Measurements from ENCODE around the gene SLC12A6.

Gene SLC12A6

DNA sequence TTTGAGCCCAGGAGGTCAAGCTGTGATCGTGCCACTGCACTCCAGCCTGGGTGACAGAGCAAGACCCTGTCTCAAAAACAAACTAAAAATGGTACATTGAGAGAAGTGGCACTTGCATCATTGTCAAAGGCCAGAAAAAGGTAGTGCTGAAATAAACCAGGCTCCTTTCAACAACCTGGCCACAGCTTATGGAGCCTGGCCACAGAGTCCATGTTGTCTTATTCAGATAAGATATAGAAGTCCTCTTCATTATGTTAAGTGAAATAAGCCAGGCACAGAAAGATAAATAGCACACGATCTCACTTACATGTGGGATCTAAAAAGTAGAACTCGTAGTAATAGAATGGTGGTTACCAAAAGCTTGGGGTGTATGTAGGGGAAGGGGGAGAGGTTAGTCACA lies 78.0 kb downstream of the SLC12A6 start:
- no peak for DNase-seq (ENCODE audit: low read depth)

- DNase-seq (ENCODE audit: low read depth), result no peak
These were observed 79.4 kb downstream of the SLC12A6 start for GRCh38 chr15:34258151-34258550.

- no peak for DNase-seq (ENCODE audit: low read depth)
These were observed 85.0 kb downstream of the SLC12A6 start for GRCh38 chr15:34252545-34252944.

DNA sequence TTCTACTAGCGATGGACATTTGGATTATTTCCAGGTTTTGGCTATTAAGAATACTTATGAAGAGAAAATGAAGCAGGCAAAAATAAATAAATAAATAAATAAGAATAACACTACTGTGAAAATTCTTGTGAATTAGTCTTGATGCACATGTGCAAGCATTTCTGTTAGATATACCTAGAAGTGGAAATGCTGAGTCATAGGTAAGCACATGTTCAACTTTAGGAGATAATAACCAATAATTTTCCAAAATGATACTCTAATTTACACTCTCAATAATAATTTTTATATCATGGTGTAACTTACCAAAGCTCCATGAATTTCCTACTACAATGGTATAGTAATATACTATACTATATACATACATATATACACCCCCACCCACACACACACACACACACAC lies 89.4 kb downstream of the SLC12A6 start:
- DNase-seq (ENCODE audit: low read depth), result no peak

DNA sequence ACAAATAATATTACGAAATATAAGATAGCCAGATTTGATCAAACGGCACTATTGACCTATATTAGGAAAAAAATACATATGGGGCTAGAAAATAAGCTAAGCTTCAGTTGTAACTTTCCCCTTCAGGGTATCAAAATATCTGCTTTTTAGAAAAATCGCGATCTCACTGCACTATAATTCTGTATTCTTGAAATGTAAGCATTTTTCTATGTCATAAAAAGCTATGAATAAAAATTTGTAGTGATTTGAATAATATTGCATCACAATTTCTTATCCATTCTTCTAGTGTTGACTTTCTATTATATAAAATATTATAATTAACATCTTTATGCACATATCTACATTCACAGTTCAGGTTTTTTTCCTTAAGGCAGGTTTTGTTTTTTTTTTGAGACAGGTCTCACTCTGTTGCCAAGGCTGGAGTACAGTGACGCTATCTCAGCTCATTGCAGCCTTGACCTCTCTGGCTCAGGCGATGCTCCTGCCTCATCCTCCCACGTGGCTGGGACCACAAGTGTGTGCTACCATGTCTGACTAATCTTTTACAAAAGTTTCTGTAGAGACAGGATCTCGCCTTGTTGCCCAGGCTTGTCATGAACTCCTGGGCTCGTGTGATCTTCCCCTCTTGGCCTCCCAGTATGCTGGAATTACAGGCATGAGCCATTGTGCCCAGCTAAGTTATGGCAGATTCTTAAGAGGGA lies 91.2 kb downstream of the SLC12A6 start:
- no peak for DNase-seq (ENCODE audit: low read depth)

- DNase-seq (ENCODE audit: low read depth), result no peak
These were observed 94.4 kb downstream of the SLC12A6 start for GRCh38 chr15:34243226-34243625.

- DNase-seq (ENCODE audit: low read depth), result no peak
These were observed 95.3 kb downstream of the SLC12A6 start for GRCh38 chr15:34242331-34242710.

DNA sequence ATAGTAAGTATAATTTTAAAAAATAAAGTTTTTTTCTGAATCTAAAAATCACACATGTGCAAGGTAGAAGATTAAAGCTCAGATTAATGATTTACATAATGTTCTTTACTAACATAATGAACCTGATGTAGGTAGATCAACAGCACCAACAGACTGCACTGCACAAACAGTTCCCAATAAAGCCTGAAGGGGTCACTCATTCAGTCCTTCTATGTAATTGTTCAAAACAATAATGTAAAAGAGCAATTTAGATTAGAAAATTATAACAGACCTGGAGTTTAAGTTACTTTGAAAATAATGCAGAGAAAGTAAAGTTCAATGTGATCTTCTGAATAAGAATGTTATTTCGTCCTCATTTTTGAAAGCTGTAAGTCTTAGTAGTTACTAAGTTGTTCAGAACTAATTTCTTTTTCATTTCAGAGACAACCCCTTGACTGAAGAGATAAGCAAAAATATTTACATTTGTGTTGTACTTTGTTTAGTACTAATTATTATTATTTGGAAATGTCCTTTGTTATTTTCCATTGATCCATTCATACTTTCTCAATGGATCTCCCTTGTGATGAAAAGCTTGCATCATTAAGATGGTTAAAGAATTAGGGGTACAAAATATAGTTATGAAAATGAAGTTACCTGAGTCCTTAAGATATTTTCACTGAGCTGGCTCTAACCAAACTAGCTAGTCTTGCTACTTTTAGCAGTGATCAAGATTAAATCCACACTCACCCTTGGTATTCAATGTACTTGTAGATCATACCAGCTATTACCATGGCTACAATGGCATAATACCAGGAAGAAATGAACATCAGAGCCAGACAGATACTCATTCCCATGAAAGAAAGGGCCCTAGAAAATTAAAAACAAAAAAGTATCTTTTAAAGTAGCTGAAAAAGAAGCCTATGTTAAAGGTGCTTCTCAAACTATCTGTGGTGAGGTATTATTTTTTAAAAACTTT lies 95.9 kb downstream of the SLC12A6 start:
- peak; percentile 34 for DNase-seq (ENCODE audit: low read depth)

DNA sequence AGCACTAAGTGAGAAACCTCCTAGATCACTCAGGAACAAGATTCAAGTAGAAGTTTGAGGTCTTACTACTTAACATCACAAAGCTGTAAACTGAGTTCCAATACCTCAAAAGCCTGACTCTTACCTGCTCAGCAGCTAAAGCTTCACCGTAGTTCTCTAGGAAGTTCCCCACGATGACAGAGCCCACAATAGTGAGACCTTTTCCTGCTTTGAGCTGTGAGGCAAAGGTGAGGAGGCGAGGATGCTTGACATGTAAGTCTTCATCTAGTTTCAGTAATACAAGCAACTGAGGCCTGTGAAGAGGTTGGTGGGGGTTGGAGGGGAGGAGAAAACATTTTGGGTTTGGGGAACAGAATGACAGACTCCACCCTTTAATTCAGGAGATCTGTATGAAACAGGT lies 97.0 kb downstream of the SLC12A6 start:
- DNase-seq (ENCODE audit: low read depth), result no peak

DNA sequence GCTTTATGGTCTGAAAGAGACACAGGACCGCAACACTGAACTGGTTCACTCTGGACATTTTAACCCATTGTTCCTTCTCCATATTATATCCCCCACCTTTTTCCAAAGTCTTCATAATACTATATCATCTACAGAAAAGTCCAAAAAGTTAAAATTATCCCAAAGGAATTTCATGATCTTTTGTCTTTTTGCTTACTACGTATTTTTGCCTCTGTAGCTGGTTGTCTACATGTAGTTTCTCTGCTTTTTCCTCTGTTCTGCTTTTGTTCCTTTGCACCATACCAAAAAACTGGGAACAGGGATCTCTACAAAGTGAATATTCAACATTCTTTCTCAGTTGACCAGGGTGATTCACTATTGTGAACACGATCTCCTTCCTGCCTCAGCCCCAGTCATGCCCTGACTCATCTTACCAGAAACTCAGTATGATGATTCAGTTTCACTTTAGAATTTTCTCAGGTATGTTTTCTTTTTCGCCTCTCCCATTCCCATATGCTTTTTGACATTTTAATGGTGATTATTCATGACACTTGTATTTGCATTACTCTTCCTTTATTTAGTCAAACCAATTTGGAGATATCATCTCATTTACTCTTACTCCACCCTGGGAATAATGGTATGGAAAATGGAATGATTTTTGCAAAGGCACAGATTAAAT lies 98.3 kb downstream of the SLC12A6 start:
- DNase-seq (ENCODE audit: low read depth), result peak; percentile 55

GRCh38 chr15:34233614-34234013 lies 104.0 kb downstream of the SLC12A6 start:
- no peak for DNase-seq (ENCODE audit: low read depth)

GRCh38 chr15:34223904-34224596 lies 113.5 kb downstream of the SLC12A6 start:
- DNase-seq (ENCODE audit: low read depth), result peak; percentile 6

- no peak for DNase-seq (ENCODE audit: low read depth)
These were observed 119.9 kb downstream of the SLC12A6 start for GRCh38 chr15:34217587-34218225.

GRCh38 chr15:34216527-34217270 lies 120.9 kb downstream of the SLC12A6 start:
- no peak for DNase-seq (ENCODE audit: low read depth)

- no peak for DNase-seq (ENCODE audit: low read depth)
These were observed 123.4 kb downstream of the SLC12A6 start for GRCh38 chr15:34214135-34214534.

- DNase-seq (ENCODE audit: low read depth), result no peak
These were observed 123.9 kb downstream of the SLC12A6 start for GRCh38 chr15:34213690-34214089.

DNA sequence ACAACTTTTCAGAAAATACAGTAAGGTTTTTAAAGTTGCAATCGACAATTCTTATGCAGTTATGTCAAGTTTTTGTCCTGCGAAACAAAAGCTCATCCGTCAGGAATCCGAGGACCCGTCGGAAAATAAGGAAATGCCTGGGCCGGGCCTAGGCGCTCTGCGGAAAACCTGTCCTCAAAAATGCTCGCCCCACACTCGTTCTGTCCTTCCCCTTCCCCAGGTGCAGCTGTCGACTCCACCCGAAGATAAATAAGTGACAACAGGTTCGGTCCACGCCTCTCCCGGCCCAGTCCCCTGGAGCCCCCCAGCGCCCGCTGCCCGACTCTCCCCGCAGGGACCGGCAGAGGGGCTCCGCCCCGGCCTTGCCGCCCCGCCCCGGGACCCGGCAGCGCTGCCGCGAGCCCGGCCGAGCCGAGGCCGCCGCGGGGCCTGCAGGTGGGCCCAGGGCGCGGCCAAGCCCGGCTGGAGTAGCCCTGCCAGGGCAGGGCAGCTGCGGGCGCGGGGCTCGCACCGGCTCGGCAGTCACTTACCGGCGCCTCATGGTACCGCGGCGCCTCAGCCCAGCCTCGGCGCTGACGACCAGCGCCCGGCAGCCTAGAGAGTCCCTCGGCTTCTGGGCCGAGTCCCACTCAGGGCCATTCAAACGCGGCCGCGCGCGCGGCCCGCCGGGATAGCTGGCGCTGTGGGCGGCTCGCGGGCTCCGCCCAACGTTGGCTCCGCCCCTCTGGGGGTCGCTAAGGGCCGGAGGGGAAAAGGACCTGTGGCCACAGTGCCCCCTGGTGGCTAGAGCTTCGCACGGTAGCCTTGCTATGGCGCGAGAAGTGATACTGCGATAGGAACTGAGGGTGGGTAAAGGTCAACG lies 127.9 kb downstream of the SLC12A6 start, which contains the start of gene KATNBL1:
KATNBL1 (minus strand) TSS at position 676 of the 862 bp plus-strand sequence. CDS start 46,420 bp downstream, outside the sequence.
- peak; percentile 89 for DNase-seq (ENCODE audit: low read depth)

GRCh38 chr15:34206011-34206410 lies 131.6 kb downstream of the SLC12A6 start:
- no peak for DNase-seq (ENCODE audit: low read depth)

- no peak for DNase-seq (ENCODE audit: low read depth)
These were observed 133.6 kb downstream of the SLC12A6 start for GRCh38 chr15:34203936-34204335.

GRCh38 chr15:34203305-34203704 lies 134.3 kb downstream of the SLC12A6 start:
- no peak for DNase-seq (ENCODE audit: low read depth)
